ENCODE data around the gene DAAM1. TPM values are rescaled to one million over a fixed set of nuclear protein-coding genes. Genes with fewer than 3 reads are reported as not detected.

Gene DAAM1
- total RNA-seq, 1 experiment from 2014 or later, result 11.5 TPM

DNA sequence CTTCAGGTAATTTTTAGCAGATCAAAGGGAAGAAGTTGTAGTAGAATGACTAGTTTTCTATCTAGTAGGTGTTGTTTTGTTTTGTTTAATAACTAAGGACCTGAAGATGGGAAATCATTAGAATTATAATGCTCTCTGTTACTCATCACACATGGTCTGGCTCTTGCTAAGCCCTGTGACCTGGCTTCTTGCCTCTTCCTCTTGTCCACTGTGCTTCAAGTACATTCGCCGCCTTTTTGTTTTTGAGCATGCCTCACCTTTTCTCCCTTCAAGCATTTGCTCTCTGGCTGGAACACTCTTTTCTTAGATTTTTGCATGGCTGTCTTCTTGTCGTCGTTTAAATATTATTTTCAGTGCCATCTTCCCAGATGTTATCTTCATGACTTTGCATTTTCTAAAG lies 47.7 kb downstream of the DAAM1 start:
- no peak for TF ChIP-seq EZH2 (IDR thresholded peaks at IDR 0.05; ENCODE audit: borderline replicate concordance, low read depth, low read length, poor library complexity, severe bottlenecking)
- TF ChIP-seq, protein P1, sequence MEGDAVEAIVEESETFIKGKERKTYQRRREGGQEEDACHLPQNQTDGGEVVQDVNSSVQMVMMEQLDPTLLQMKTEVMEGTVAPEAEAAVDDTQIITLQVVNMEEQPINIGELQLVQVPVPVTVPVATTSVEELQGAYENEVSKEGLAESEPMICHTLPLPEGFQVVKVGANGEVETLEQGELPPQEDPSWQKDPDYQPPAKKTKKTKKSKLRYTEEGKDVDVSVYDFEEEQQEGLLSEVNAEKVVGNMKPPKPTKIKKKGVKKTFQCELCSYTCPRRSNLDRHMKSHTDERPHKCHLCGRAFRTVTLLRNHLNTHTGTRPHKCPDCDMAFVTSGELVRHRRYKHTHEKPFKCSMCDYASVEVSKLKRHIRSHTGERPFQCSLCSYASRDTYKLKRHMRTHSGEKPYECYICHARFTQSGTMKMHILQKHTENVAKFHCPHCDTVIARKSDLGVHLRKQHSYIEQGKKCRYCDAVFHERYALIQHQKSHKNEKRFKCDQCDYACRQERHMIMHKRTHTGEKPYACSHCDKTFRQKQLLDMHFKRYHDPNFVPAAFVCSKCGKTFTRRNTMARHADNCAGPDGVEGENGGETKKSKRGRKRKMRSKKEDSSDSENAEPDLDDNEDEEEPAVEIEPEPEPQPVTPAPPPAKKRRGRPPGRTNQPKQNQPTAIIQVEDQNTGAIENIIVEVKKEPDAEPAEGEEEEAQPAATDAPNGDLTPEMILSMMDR (conservative IDR thresholded peaks at IDR 0.05; ENCODE audit: low read depth, low read length), result no peak

DNA sequence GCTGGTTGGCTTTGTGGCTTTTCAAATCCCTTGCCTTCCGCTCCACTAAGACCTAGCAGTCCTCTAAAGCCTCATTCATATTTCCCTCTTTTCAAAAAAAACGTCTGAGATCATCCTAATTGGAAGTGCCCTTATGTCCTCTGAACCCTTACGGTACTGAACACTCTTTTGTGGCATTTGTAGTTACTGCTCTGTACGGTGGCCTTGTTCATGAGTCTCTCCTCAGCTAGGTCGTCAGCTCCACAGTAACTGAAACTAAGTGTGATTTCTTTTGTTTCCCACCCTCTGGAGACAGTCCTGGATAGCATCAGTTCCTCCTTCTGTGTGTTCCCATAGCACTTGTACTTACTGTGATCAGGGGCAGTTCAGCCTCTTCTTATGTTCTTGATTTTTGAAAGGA lies 49.7 kb downstream of the DAAM1 start:
- no peaks in the 10 kb centered on the region for H3K9me3 ChIP-seq (ENCODE audit: low read depth, low read length, poor library complexity, severe bottlenecking)
- CTCF ChIA-PET, result no interaction called here
- POLR2A ChIA-PET (ENCODE audit: low non-redundant PET), result no interaction called here
- H3K4me1 ChIP-seq (ENCODE audit: insufficient read depth, low read length, poor library complexity, severe bottlenecking), result no peaks in the 10 kb centered on the region
- intact Hi-C loops (cut with micrococcal nuclease; ENCODE audit: unreplicated experiment), result no loop called here
- no peaks in the 10 kb centered on the region for H3K27me3 ChIP-seq (replicated peaks; ENCODE audit: insufficient read depth, low read depth, low read length, poor library complexity)
- no peak for TF ChIP-seq EZH2 (IDR thresholded peaks at IDR 0.05; ENCODE audit: borderline replicate concordance, low read depth, low read length, poor library complexity, severe bottlenecking)
- TF ChIP-seq, protein P1 (conservative IDR thresholded peaks at IDR 0.05; ENCODE audit: low read depth, low read length), result no peak
- DNase-seq (ENCODE audit: low spot score), result no peak
- H3K36me3 ChIP-seq (ENCODE audit: insufficient read depth, low read length, poor library complexity, severe bottlenecking), result no peaks in the 10 kb centered on the region
- BruUV-seq (replicated peaks), result no TSS peak
- no peak overlapping the region for H3K4me3 ChIP-seq (ENCODE audit: low read depth, low read length, poor library complexity, severe bottlenecking)
- H3K27ac ChIP-seq (ENCODE audit: low read depth, low read length, poor library complexity, severe bottlenecking), result no peak overlapping the region

More for the DNA sequence above, 47.7 kb downstream of the DAAM1 start:
- no peaks in the 10 kb centered on the region for H3K27me3 ChIP-seq (replicated peaks; ENCODE audit: insufficient read depth, low read depth, low read length, poor library complexity)
- no peak overlapping the region for H3K4me3 ChIP-seq (ENCODE audit: low read depth, low read length, poor library complexity, severe bottlenecking)
- POLR2A ChIA-PET (ENCODE audit: low non-redundant PET), result no interaction called here
- no TSS peak for BruUV-seq (replicated peaks)
- no peaks in the 10 kb centered on the region for H3K36me3 ChIP-seq (ENCODE audit: insufficient read depth, low read length, poor library complexity, severe bottlenecking)
- no peak overlapping the region for H3K27ac ChIP-seq (ENCODE audit: low read depth, low read length, poor library complexity, severe bottlenecking)
- CTCF ChIA-PET, result no interaction called here
- no peaks in the 10 kb centered on the region for H3K9me3 ChIP-seq (ENCODE audit: low read depth, low read length, poor library complexity, severe bottlenecking)
- intact Hi-C loops (cut with micrococcal nuclease; ENCODE audit: unreplicated experiment), result no loop called here
- DNase-seq (ENCODE audit: low spot score), result no peak
- no peaks in the 10 kb centered on the region for H3K4me1 ChIP-seq (ENCODE audit: insufficient read depth, low read length, poor library complexity, severe bottlenecking)

DNA sequence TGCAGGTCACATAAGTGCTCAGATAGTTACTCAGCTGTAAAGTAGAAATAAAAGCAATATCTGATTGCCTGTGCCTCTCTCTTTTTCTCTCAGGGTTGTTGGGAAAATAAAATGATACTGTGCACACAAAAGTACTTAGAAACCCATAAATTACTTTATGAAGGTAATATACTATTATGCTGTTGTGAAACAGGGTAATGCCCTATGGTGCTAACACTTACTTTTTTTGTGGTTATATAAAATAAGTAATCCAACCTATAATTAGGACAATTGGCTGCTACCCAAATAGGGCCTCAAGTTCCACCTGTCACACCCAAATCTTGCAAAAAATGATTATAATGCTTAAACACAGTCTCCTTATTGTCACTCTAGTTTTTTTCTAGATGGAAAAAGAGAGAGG lies 50.6 kb downstream of the DAAM1 start:
- no peak for TF ChIP-seq EZH2 (IDR thresholded peaks at IDR 0.05; ENCODE audit: borderline replicate concordance, low read depth, low read length, poor library complexity, severe bottlenecking)
- TF ChIP-seq, protein P1 (conservative IDR thresholded peaks at IDR 0.05; ENCODE audit: low read depth, low read length), result no peak
- no peaks in the 10 kb centered on the region for H3K9me3 ChIP-seq (ENCODE audit: low read depth, low read length, poor library complexity, severe bottlenecking)
- H3K4me1 ChIP-seq (ENCODE audit: insufficient read depth, low read length, poor library complexity, severe bottlenecking), result no peaks in the 10 kb centered on the region
- no peak overlapping the region for H3K4me3 ChIP-seq (ENCODE audit: low read depth, low read length, poor library complexity, severe bottlenecking)
- H3K27ac ChIP-seq (ENCODE audit: low read depth, low read length, poor library complexity, severe bottlenecking), result no peak overlapping the region
- DNase-seq (ENCODE audit: low spot score), result no peak
- intact Hi-C loops (cut with micrococcal nuclease; ENCODE audit: unreplicated experiment), result no loop called here
- POLR2A ChIA-PET (ENCODE audit: low non-redundant PET), result no interaction called here
- BruUV-seq (replicated peaks), result no TSS peak
- CTCF ChIA-PET, result no interaction called here
- no peaks in the 10 kb centered on the region for H3K36me3 ChIP-seq (ENCODE audit: insufficient read depth, low read length, poor library complexity, severe bottlenecking)
- H3K27me3 ChIP-seq (replicated peaks; ENCODE audit: insufficient read depth, low read depth, low read length, poor library complexity), result no peaks in the 10 kb centered on the region
